Cerebellar nuclear complex (tissue), 1 donor: ENCODE measurements around the gene SYTL2.

Experiments used
- DNase-seq, 2 experiments: peaks; one replicate each; lab custom pipeline; 2025; lab: John Stamatoyannopoulos, UW

SYTL2 gene

DNA sequence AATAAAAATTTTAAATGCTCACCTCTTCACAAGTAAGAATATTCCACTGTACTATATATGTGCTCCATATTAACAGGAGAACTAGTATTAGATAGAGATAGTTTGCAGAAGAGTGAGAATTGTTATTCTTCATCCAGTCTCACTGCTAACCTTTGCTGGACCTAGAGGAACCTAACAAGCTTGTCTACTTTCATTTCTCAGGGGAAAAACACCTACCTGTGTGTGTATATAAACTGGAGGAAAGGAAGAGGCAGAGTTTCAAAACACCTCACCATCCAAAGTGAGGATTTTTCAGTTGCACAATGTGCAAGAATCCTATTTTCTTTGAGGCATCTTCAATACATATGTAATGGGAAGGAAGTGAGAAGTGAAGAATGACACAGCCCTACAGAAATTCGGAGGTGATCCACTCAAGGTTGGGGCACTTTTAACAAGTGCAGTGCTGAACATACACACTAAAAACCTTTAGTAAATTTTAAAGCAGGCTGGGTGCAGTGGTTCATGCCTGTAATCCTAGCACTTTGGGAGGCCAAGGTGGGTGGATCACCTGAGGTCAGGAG, 52.4 kb downstream of the SYTL2 start:
- no peak for DNase-seq

DNA sequence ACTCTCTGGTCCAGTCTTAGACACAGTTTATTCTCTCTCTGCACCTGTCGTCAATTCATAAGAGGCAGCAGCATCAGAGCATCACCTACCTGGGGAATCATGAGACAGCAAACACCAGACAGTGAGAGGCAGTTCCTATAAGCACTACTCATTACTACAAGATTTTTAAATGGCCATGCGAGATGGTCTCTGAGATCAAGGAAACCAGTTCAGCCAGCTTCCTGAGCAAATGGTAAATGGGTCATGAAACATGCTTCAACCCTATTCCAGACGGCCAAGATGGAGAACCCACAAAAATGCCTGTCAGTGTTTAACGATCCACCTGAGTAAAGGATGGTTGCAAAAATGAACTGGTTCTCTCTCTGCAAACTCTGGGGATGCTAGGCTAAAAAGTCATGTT, 52.9 kb downstream of the SYTL2 start:
- DNase-seq = no peak

DNA sequence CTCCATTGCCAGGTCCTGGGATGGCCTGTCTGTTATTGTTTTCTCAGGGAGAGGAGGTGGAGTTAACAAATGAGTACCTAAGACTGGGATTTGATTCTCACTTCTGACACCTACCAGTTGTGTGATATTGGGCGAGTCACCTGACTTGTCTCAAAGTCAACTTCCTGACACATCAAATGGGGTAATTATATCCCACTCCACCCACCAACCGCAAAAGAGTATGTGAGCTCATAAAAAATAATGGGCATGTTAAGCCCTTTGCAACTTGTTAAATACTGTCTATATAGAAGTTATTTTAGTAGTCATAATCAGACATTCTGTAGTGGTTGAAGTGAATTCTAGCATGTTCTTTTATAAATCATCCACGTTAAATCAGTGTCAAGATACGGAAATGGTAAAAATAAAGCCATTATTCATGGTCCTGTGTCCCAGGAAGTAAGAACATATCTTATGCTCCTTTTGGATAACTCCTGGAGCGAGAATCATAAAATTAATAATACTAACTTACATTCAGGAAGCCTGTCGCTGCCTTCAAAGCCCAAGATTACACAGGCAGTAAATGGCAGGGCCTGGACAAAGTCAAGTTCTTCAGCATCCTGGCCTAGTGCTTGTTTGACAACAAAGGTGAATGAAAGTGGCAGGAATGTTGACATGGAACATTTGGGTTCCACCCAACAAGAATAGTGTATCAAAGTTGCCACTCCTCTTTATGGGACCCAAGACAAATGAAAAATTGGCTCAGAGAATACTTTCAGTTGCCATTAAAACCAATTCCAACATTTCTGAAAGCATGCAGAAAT, 54.3 kb downstream of the SYTL2 start:
- no peak for DNase-seq

DNA sequence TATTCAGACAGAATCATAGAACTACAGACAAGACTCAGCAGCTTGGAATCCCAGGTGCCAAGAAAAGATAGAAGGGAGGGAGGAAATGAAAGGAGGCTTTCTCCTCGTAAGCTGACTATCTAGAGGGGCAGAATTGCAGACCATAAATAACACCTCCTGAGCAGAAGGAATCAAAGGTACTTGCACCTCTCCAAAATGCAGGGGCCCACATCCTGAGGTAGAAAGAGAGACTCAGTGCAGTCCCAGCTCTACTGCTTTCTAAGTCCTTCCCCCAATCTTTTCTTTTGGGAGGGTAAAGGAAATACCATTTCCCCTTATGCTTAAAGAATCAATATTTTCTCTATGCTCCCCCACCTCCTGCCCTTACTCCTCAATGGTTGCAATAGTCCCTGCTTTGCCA, 55.2 kb downstream of the SYTL2 start:
- no peak for DNase-seq

DNA sequence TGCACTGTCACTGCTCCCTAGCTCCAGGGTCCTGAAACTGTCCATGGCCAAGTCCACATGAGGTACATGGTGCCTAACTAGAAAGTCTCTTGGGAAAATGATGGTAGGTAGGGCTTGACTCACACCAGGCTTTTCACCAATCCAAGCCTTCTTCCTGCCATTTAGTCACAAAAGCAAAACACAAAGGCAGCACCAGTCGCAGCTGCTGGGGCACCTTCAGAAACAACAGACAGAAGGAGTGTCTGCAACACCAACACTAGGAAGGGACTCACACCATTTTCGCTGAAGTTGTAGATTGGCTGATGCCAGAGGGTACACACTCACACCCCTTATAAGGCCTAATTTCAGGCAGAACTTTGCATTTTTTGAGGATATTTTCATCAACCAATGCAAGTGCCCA, 55.7 kb downstream of the SYTL2 start:
- no peak for DNase-seq

DNA sequence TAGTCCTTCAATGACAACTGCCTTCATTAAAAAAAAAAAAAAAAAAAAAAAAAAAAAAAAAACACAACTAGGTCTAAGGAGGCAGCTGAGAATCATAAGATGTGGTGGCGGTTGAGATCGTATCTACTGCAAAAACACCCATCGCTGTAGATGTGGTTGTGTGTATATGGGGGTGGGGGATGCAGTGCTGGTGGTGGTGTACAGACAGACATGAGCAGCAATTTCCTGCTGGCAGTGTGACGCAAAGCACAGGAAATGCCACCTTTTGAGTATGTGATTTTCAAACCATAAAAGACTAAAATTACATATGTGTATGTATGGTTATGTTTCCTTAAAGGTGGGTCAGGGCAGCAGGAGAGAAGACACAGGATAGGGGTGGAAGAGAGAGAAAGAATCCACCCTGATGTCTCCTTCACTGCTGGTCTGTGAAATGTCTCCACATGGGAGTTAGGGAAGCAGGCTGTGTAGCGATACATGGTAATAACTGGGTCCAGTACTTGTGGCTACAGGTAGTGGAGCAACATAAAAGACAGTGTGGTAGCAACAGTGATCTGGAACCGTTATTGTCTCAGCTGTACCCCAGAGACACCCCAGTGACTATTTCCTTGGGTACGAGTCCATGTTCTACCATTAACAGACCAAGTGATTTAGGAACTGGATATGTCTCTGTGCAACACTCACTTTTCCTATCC, 57.9 kb downstream of the SYTL2 start:
- no peak for DNase-seq

DNA sequence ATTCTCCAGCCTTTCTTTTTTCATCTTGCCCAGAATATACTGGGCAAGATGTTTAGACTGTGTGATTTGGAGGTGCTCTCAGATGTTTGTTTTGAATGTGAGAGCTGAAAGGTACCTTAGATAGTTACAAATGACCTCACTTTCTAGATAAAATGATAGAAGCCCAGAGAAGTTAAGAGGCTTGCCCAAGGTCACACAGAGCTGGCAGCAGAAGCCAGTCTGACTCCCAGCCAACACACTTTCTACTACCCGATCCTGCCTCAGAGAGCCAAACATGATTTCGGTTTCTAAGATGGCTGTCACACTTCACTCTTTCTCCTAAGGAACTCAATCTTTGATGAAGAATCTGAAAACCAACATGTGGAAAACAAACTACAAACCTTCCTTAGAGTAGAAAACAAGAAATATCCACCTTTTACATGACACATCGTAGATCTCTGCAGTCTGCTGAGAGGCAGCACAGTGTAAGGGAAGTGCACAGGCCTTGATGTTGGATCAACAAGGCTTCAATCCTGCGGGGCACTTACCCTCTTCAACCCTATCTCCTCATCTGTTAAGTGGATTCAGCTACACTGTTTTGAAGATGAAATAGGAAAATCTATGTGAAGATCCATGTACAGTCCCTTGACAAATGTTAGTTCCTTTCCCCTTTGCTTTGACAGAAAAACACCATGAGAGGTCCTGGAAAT, 58.6 kb downstream of the SYTL2 start:
- DNase-seq = no peak

DNA sequence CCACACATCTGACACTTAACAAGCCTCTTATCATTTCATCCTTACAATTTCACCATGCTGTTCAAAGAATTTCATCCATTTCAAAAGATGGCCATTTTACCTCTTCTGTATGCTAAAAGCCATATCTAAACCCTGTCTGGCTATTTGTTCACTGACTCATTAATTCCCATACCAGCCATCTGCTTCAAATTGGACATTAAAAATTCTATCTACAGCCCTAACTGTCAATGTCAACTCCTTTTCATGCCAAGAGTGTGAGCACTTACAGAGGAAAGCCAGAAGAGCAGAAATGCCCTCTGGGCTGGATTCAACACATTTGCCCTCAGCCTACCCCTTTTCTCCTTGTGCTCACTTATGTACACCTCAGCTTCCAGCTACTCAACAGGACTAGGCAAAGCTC, 59.2 kb downstream of the SYTL2 start:
- no peak for DNase-seq

DNA sequence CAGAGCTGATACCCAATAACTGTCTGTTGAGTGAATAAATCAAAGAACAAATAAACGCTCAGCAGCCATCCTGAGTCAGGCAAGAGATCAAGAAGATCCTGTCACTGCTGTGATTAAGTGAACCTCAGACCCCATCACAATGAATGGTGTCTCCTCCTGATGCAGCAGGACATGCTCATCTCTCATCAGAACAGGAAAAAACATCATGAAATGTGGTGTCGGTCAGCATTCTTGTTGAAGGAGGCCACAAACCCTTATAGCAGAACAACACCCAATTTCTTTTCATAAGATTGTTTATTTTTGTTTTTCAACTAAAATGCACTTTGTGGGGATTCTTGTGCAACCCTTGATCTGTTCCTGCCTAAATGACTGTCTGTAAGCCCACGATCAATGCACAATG, 60.3 kb downstream of the SYTL2 start:
- DNase-seq = no peak

DNA sequence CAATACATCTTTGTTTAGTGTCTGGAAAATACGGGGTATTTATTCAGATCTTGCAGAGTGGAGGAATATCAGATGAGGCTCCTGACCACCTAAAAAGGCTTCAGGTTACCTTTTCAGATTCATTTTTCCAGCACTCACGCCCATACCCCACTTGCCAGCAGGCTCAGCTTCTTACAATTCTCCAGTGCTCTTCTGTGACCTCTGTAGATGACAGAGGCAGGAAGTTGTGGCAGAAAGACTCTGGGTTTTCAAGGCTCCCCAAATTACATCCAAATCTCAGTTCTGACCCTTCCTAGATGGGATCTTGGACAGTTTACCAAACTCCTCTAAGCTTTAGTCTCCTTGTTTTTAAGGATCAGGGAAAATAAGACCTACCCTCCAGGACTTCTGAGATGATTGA, 61.1 kb downstream of the SYTL2 start:
- no peak for DNase-seq

DNA sequence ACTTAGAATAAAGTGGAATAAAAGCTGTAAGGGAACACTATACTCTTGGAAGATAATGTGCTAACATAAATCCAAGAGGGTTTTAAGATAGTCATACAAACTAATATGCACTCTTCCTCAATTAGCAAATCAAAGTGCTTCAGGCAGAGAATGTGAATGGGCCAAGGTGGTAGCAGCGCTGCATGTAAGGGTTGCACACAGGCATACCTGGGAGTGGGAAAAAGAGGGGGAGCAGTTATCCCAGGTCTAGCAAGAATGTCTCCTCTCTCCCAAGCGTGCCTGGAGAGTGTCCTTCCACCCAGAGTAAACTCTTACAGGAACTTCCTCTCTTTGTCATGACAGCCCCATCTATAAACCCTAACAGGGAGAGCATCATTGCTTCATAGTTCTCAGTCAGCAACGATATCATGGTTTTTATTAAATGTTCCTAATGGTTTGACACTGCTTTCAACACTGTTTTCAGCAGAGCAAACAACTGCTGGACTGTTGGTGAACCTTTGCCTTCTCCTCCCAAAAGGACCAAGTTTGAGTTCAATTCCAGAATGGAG, 61.6 kb downstream of the SYTL2 start:
- no peak for DNase-seq

DNA sequence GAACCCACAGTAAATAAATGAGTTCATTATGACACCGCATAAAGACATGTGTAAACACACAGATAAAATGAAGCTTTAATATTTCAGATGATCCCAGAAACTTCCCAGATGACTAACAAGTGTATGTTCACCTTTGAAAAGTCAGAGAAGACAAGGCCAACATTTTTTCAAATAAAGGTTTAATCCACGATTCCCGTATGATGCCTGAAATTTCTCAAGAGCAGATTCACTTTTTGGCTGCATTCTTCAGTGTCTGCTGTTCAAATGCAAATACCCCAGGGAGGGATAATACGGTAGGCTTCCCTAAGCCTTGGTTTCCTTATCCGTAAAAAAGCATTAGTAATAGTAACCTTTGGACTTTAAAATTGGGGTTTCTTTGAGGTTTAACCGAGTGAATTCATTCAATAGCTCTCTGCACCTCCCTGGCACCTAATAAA, 62.5 kb downstream of the SYTL2 start:
- DNase-seq = no peak

DNA sequence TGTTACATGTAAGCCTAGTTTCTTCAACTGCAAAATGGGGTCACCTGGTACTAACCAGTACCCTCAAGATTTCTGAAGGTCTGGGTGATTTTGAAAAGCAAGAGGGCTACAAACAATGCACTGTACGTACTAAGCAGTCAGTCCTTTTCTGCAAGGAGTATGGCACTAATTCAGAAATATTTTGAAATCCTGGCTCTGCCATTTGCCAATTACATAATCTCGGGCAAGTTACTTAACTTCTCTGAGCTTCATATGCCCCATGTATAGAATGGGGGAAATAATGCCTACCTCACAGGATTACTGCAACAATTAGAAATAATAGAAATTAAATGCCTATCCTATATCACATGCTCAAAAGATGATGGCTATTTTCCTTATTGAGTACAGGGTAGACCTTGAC, 64.3 kb downstream of the SYTL2 start:
- no peak for DNase-seq

DNA sequence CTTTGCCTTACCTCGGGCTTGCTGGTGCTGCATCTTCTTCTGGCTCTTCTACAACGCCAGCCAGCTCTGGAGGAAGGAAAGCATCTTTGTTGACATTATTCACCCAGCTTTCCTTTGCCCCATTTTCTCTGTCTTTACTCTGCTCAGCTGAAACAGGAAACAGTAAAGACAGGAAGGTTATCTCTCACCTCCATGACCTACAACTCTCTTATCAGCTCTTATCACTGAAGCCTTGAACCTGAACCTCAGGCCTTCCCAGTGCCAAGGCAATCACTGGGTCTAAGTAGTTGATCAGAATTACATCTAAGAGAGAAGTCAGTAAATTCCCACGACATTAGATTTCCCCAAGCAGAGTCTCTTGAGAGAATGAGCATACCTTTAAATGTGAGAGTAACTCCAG, 65.3 kb downstream of the SYTL2 start:
- DNase-seq = no peak

DNA sequence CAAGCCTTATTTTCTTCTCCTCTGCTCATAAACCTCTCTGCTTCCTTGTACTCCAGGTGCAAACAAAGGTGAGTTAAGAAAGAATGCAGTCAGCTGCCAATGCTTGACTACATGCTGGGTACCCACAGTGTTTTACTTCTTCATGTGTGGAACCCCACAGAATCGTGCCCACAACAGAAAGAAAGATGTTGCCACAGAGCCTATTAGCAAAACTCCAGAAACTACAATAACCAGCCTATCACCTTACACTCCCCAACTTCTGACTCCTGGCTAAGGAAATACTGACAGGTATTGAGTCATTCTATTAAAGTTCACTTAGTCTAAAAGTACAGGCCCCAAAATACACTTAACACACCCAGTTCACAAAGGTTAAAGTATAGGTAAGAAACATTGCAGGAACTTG, 68.1 kb downstream of the SYTL2 start:
- DNase-seq = no peak

DNA sequence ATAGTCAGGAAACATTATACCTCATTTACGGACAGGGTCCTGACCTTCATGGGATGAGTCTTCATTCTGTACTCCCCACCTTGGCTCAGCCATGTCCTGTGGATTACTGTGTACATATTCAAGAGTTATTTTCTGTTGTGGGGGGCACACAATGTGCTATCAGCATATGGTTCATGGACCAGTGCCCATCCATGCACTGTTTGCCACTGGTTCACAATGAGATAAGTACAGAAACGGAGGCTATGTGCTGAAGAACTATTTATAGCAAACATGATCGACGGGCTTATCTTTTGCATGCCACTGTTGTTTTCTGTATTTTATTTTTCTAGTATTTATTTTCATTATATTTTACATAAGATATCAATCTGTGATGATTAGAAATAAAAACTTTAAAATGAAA, 68.6 kb downstream of the SYTL2 start:
- no peak for DNase-seq

DNA sequence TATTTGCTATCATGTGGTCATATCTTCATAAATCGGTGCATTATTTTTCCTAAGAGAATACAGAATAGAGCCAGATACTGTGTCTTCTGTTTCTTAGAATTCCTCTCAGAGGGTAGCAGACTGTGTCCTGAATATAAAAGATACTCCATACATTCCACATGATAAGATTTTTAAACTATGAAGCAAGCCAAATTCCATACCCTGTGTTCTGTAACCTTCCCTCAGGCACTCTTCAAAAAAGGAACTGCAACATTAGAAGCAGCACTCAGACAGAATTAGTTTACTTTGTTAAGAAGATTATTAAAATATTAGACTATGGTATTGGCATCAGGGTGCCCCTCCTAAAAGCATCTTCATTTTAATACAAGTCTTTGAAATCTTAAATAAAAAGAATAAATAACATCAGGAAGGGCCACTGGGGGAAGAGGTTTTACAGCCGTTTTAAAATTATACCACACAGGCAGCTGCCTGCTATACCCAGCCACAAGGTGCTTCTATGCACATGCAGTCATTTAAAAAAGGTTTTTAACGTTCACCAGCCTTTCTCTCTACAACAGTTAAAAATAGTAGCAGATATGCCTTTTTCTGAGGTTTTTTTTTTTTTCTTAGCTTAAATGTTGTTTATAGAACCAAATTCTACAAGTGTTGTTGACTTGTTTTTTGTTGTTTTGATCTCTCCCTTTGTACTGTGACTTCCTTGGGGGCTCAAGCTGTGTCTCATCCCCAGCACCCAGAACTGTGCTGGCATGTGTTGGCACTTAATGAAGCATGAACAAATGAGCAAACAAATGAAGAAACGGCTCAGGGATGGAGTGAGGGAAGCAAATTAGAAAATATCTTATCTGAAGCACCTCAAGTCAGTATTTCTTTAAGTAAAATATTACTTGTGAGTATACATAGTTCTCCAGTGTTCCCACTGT, 70.2 kb downstream of the SYTL2 start:
- no peak for DNase-seq

DNA sequence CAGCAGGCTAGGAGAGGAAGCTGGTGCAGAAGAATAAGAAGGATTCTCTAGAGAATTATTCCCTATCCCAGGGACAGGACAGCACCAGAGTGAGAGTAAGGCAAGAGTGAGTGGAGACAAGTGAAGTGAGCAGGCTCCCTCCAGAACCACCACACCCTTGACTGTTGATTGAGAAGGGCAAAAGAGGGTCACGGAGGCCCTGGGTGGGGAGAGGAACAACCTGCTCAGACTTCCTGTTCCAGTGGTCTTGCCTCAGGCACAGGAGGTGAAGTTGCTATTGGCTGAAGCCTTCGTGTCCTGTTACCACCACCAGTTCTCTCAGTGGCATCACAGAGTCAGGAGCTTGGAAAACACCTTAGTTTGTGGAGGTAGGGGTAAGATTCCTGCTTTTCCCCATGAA, 73.2 kb downstream of the SYTL2 start:
- DNase-seq = no peak

DNA sequence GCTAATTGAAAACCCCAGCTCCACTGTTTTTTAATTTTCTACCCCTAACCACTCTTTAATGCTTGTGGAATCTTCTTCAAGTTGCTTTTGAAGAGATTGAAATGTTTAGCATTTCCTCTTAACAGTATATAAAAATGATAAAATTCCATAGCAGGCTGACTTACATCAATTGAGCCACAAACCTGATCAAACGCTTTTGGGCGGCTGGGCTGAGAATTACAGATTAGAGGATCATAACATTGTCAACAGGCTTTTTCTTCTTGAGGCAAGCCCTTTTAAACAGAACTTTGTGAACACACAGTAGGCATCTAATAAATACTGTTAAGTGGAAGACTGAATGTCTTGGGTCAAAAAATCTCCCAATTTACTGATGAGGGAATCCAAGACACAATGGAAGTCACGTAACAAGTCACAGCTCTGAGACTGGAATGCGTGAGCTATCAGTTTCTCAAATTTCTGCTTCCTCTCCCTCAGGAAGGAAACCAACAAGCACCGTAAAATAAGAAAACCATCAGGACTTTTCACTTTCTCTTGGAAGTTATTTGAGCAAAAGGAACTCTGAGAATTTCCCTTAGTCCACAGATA, 75.0 kb downstream of the SYTL2 start:
- DNase-seq = no peak

DNA sequence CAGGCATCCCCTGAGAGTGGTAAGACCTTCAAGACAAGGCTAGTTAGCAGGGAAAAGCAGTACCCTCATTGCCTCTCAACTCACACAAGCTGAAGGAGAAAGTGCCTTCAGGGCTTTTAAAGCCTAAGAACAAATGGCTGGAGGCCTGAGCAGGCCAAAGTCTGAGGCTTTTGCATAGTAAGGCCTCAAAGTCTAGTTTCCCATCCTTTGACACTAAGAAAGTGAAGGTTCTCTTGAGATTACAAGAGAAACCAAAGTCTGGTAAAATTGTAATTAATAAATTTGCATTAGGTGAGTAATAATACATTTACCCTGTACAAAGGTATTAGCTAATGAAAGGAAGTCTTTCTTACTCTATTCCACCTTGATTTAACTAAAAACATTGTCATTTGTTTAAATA, 78.0 kb downstream of the SYTL2 start:
- no peak for DNase-seq

DNA sequence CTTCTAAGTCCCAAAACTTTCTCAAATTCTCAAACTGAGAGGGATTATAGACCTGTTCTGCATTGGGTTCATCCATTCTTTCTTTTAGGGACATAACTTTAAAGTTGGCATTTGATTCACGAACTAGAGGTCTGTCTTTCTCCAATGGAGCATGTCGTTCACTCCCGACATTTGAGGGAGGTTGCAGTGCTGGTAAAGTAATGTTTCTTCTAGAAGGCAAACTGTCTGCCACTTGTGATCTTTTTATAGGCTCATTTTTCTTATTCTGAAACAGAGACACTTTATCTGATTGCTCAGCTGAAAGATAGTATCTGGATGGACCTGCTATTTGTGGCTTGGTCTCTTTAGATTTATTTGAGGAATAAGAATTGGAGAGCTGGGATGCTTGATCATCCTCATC, 84.6 kb downstream of the SYTL2 start:
- no peak for DNase-seq
